Effector CD4-positive, alpha-beta T cell (primary cell): ENCODE results near the gene PABPC1L.

Experiments
- DNase-seq: peaks from one replicate; pipeline ENCODE4 v3.0.0-alpha.2; 2020

The PABPC1L gene

DNA sequence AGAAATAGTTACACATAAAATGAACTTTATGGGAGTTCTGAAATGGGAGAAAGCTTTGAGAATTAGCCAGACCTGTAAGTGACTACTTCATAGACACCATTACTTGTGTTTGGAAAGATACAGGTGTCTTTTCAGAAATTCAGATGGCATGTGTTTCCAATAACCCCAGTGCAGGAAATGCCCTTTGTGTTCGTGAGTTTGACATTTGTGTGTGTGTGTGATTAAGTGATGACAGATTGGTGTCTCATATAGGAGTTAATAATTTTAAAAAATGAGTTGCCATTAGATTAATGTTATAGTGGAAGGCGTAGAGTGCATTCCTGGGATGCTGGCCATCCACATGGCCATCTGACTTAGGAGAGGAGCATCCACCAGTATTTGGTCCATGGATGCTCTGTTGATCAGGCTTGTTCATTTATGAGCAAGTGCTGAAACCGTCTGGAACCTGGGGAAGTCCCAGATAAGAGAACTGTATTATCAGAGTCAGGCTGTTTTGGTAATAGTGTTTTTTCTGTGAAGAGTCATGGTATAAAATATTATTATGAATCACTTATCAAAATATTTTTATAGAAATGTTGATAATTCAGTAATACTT lies 59.5 kb downstream of the PABPC1L start:
- DNase-seq: peak; percentile 31

DNA sequence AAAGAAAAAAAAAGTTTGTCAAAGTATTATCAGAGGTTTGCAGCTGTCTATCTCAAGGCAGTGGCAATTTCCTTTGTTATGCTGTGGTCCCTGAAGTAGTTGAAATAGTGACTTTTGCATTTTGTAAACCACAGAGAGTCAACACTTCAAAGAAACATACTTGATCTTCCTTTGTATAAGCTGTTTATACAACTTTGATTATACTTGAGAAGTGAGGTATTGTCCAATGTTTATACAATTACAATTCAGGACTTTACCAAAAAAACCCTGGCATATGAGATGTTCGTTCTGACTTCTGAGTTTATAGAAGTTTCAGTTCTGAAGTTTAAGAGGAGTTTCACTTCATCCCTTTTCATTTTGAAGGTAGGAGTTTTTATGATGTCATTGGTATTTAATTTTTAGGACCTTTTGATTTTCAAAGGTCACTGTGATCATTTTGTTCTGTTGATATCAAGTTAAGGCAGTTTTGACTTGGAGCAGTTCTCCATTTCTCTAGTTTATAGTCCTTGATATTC lies 60.4 kb downstream of the PABPC1L start:
- no peak for DNase-seq

GRCh38 chr20:44973053-44973452 lies 63.2 kb downstream of the PABPC1L start:
- no peak for DNase-seq

GRCh38 chr20:44976698-44977097 lies 66.8 kb downstream of the PABPC1L start:
- DNase-seq: no peak

DNA sequence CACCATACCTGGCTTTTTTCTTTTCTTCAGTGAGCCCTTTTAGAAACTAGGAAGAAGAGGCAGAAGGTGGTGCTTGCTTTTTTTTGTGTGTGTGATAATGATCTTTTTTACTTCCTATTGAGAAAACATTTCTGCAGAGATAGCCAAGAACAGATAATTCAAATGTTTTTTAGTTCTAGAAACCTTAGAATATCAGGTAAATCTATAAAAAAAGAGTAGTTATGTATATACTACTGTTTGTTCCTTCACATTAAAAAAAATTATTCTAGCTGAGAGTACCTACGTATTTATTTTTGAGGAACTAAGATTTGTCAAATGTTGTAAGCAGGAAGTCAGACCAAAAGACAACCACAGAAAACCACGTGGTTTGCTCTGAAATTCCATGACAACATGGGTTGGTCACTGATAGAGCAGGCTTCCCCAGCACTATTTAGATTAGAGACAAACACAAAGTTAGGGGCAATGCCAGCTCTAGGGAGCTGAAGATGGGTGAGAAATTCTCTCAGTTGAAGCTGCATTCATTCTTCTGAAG lies 69.3 kb downstream of the PABPC1L start:
- DNase-seq: peak; percentile 65

GRCh38 chr20:44981736-44982406 lies 72.0 kb downstream of the PABPC1L start:
- no peak for DNase-seq

GRCh38 chr20:44983093-44983674 lies 73.3 kb downstream of the PABPC1L start:
- no peak for DNase-seq

DNA sequence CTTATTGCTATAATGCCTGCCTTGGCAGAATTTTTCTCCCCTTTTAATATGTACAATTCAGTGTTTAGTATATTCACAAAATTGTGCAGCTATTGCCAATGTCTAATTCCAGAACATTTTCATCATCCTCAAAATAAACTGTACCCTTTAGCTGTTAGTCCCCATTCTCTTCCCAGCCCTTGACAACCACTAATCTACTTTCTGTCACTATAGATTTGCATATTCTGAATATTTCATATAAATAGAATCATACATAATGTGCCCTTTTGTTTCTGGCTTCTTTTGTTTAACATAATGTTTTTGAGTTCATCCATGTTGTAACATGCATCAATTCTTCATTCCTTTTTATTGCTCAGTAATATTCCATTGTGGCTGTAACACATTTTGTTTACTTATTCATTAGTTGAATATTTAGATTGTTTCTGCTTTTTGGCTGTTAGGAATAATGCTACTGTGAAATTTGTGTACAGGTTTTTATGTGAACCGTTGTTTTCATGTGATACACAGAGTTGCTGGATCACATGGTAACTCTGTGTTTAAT lies 78.8 kb downstream of the PABPC1L start:
- no peak for DNase-seq
